HG03045 (cell line): ENCODE measurements around the gene AK9.
A peak's percentile ranks its signal among the peaks of the same experiment; 100 is the strongest.

ENCODE experiments used
- ATAC-seq: cut with Tn5 transposase; IDR thresholded peaks from one replicate; pipeline ENCODE4 v1.9.1; 2021; ENCODE audit warnings: mild to moderate bottlenecking, moderate library complexity; ENCODE audit not compliant: unreplicated experiment

Gene AK9

DNA sequence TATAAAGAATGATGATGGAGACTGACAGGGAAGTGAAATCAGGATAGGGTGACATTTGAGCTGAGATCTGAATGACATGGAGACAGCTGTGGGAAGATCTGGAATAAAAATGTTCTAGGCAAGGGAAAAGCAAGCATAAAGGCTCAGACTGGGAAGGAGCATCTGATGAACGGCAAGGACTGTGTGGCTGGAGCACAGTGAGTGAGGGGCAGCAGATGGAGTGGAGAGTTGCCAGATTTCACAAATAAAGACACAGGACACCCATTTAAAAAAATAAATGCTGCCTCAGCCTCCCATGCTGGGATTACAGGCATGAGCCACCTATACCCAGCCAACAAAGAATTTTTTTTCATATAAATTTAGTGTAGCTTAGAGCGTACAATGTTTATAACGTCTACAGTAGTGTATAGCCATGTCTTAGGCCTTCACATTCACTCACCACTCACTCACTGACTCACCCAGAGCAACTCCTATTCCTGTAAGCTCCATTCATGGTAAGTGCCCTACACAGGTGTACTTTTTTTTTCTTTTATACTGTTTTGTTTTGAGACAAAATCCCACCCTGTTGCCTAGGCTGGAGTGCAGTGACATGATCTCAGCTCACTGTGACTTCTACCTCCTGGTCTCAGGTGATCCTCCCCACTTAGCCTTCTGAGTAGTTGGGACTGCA is 205.6 kb downstream of the AK9 start:
- ATAC-seq: no peak

DNA sequence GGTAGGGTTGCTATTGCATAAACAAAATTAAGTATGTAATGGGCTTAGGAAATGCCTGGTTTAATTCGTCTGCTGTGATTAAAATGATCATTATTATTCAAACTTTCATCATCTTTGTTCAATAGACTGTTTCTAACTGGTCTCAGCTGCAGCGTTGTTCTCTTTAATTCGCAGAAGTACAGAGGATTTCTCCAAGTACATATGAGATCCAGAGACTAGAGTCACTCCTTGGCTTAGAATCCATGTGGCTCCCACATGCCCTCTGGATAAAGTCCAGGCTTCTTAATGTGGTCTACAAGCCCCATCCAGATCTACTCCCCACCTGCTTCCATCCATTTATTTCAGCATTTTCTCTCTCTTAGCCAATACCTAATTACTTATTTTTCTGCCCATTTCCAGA is 206.9 kb downstream of the AK9 start:
- ATAC-seq: no peak

DNA sequence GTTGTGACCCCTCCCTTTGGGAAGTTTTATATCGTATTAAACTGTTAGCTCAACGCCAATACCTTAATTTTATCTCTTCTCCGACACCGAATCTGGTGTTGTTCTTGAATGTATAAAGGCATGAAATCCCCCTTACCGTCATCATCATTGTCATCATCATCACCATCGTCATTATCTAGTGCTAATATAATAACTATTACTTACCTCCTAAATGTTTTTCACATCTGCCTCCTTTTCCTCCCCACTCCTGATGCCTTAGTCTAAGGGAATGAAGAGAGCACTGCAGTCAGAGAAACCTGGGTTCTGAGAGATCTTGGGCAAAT is 207.3 kb downstream of the AK9 start:
- ATAC-seq: peak; percentile 8

DNA sequence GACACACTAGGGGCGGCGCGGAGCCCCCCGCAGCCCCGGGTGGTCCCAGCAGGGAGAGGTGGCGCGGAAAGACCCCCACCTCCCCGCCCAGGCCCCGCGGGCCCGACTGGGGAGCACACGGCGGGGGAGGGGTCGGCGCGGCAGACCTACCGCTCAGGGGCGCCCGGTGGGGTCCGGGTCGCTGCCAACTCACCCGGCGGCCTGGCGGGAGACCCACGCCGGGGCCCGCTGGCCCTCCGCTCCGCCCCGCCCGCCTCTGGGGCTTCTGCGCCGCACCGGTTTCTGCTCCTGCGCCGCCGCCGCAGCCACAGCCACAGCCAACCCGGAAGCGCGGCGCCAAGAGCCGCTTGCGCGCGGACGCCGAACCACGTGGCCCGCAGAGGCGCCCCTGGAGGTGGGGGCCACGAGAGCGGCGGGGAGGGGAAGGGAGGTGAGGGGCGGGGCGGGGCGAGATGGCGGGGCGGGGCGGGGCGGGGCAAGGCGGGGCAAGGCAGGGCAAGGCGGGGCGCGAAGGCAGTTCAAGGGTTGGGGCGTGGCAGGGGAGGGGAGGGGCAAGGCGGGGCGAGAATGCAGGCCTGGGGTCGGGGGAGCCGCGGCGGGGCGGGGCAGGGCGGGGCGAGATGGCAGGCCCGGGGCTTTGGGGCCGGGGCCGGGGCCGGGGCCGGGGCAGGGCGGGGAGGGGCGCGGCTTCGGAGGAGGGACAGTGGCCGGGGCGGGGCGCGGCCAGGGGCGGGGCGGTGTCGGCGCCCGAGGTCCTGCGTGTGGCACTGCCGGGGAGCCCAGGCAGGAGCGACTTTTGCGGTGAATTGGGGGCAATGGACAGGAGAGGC is 207.9 kb downstream of the AK9 start, which contains the start of gene ZBTB24:
Gene ZBTB24 (minus strand): TSS at position 315 of the 830 bp plus-strand sequence. CDS start 1,193 bp downstream, outside the sequence.
- peak; percentile 92 for ATAC-seq

DNA sequence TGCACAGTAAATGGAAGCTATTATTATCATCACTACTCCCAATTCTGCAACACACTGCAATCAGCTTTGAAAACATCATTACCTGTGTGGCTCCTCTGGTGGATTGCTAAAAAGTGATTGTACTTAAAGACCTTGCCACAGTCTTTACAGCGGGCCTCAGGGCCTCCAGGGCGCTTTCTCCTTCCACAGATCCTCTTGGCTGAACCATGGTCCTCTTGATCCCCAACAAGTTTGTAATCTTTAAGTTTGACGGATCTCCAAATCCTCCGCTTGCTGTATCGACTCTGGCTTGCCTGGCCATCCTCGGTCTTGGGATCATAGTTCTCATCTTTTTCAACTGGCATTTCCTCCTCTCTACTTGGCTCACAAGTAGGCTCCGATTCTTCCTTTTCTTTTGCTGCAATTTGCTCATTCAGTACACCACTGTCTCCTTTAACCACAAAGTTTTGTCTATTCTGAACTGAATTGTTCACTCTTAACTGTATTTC is 210.0 kb downstream of the AK9 start:
- ATAC-seq: no peak

DNA sequence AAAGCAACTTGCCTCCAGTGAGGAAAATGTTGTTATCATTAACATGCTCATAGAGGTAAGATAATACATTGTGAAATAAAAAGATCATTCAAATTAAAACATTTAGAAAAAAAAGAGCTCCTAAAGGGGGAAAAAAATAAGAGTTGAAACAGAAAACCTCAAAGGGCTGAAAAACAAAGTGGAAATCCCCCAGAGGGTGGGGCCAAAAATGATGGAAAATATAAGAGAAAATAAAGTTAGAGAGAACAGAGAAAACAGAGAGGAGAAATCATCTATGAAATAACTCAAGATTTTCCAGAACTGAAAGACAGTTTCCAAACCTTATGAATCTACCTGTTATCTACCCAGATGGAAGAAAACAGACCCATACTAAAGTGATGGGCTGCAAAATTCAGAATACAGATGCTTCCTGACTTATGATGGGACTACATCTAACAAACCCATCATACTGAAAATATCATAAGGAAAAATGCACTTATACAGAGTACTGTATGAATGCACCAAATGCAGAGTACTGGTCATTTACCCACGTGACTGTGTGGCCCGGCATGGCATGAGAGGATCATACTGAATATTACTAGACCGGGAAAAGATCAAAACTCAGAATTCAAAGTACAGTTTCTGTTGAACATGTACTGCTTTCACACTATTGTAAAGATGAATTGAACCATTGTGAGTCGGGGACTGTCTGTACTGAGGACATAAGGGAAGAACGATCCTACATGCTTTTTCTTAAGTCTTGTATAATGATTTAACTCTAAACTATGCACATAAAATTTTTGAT is 212.0 kb downstream of the AK9 start:
- no peak for ATAC-seq

DNA sequence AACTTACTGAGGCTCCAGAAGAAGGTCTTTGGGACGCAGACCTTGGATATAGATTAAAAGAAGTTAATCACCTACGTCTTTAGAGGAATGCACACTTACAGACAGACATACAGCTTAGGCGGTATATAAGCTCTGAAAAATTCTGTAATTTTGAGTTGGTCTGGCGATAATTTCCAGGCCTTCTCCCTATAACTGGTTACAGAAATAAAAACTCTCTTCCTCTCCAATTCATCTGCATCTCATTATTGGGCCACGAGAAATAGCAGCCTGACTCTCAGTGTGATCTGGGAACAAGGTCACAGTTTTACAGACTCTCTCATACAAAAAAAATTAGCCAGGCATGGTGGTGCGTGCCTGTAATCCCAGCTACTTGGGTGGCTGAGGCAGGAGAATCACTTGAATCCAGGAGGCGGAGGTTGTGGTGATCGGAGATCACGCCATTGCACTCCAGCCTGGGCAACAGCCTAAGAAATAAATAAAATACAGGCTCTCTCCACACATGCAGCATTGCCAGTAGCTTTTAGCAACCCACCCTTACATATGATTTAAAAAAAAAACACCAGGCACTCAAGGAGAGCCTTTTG is 212.7 kb downstream of the AK9 start:
- ATAC-seq: no peak

DNA sequence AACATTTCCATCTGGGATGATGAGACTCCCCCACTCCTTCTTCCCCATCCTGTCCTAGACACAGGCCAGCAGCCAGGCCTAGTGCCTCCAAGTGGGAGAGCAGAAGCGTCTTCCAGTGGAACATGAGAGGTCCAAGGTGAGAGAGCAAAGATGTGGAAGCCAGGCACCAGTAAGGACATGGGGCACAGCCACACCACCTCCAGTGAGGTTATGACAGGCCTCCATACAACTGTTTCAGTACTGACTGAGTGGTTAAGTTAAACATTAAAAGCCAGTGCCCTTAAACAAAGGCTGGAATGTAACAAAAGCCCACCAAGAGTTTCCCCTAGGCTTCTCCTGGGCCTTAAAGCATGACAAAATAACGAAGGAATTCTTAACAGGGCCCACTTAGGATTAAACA is 213.3 kb downstream of the AK9 start:
- no peak for ATAC-seq

DNA sequence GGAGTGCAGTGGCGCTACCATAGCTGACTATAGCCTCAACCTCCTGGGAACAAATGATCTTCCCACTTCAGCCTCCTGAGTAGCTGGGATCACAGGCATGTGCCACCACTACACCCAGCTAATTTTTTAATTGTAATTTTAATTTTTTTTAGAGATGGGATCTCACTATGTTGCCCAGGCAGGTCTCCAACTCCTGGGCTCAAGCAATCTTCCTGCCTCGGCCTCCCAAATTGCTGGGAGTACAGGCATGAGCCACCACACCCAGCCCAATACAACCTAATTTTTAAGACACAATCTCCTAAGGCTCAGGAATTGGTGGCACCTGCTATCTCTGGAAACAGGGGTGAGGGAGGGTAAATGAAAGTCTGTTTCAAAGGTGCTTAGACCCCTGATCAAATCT is 213.8 kb downstream of the AK9 start:
- no peak for ATAC-seq

DNA sequence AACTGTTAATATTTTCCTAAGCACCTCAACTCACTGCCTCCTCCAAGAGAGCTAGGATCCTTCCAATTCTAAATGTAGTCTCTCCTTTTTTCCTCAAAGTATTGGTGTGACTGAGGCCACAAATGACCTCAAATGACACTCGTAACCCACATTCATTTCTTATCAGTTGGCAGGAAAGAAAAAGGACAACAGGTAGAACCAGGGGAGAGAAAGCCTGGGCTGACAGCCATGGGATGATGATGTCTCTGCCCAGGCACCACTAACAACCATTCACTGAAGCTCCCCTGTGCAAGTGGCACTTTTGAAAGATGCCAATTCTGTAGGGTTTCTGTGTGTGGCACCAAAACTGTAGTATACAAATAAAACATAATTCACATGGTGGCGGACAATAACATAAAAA is 215.4 kb downstream of the AK9 start:
- no peak for ATAC-seq

DNA sequence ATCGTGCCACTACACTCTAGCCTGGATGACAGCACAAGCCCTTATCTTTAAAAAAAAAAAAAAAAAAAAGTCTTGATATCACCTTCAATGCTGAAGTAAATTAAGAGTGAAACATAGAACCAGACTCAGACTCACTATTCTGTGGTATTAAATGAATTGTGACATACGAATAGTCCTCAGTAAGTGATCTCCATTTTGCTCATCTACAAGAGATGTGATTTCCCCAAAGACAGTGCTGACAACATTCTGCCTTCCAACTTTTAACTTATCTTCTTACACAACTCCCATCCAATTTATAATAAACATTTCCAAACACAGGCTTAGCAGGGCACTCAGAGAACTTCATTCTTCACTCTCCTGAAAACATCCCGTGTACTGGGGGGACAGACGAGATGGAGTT is 216.0 kb downstream of the AK9 start:
- no peak for ATAC-seq

DNA sequence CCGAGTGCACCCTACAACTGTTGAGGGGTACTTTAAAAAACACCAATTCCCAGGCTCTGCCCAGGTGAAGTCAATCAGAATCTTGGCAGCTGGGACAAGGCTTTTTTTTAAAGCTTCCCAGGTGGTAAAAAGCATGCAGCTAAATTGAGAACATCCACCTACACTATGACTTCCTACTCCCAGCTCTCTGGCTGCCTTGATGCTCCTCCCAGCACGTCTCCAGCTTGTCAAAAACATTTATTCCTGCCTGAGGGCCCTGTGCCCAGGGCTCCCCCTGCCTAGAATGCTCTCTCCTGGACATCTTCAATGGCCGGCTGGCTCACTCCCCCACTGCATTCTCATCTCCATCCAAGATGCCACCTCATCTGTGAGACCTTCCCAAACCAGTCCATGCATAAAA is 217.9 kb downstream of the AK9 start:
- ATAC-seq: no peak

DNA sequence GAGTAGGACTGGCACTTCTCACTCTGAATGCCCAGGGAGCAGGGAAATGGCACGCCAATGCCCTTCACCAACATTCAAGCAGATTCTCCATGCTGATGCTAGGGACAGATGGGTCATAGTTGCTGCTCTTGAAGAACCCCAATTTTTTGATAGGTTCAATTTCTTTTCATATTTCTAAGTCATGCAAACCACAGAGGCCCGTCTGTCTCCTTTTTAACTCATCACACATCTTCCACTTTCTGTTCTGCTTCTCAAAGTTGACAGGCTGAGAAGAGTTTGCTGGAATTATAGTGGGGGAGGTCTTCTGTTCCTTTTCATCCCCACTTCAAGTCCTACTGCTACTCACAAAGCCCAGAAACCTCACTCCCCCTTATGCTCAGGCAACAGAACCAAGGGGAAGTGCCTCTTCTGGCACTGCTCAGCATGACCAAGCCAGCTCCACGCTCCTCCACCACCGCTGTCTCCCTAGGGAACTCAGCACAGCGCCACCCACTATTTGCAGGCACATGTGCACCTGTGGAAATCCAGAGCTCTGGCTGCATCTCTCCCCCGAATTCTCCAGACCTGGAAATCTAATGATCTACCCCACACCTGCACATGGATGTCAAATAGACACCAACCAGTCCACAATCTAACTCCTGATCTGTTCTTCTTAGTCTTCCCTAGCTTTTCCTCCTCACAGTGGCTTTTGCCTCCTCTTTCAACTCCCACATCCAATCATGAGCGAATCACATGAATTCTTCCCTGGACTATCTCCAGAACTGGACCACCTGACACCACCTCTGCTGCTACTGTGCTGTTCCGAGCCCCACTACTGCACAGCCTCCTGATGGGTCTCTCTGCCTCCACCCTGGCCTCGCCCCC is 218.6 kb downstream of the AK9 start:
- peak; percentile 70 for ATAC-seq

DNA sequence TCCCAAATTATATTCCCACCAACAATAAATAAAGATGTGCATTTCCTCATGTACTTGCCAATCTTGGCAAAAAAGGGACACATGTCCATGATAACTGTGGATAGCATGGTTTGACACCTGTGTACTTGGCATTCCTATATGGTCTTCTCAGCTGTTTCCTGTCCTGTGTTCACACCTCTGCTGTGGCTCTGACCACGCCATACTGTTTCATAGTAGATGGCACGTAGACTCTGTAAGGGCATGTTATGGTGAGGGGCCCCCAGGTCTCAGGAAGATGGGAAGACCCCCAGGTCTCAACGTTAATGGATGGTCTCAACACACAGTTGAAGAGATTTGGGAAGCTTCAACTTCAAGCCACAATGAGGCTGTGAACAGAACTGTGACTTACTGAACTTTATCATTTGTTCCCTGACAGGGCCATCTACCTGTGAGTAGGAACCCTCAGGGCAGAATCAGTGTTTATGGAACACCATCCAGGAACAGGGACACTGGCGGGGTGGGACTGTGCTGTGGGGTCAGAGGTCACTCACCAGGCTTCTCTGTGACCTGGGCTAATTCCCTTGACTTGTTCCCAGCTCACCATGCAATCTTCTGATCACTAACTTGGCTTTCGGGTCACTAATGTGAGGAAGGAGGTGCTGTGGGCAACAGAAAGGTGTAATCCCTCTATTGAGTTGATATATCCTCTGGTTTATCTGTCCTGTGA is 219.7 kb downstream of the AK9 start:
- ATAC-seq: no peak

DNA sequence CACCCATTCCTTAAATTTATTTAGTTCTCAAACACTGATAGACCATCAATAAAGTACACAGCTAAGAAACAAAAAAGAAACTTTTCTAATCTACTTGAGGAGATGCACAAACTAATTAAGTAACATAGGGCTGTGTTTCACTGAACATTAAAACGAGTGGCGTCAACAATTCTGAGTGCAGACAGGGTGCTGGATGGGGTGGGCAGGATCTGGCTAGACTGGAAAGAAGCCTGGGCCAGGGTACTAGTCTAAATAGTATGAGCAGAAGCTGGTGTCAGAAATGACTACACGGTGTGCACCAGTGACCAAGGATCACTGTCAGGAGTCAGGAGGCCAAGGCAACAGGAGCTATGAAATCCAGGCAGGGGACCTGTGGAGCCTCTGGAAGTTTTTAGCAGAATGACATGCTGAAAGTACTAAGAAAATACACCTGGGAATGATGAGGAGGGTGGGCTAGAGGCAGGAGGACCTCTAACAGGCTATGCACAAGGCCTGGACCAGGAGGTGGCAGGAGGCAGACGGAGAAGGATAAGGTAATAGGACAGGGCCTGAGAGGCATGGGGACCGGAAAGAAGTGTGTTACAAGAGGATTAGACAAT is 221.3 kb downstream of the AK9 start:
- no peak for ATAC-seq

DNA sequence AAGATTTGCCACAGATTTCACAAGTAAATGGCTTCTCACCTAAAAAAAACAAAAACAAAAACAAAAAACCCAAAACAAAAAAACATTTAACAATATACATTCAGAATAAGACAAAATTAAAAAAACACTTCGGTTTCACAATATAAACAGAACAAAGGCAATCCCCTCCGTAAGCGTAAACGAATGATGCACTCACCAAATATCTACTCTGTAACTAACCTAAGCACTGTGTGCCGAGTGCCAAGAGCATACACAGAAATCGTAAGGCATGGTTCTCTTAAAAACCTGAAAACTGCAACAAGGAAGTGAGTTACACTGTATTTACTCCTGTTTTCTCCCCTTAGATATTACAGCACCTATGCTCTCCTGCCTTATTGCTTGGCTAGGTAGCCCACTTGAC is 223.3 kb downstream of the AK9 start:
- no peak for ATAC-seq

DNA sequence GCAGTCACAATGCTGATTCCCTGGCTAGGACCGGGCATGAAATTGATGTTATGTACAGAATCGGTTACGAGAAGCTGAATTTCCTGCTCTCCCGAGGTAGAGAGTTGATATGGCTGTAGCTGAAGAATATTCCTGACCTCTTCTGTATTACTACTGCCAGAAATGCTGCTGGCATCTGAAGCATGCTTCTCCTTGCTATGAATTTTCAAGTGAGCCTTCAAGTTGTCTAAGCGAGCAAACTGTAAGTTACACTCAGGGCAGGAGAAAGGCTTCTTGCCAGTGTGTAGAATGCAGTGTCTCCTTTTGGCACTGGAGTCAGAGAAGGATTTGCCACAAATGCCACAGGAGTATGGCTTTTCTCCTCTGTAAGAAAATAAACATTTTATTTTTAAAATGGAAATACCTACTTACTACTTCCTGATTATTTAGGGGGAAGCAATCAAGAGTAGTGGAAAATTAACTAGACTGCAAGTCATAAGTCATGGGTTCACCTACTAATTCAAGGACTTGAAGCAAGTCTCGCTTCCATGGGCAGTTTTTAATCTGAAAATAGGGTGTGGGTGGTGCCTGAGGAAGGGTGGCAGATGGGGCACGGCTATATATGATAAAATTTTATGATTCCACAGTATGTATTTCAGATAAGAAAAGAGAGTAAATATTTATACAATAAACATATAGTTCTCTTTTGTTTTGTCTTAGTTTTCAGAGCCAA is 224.6 kb downstream of the AK9 start:
- ATAC-seq: no peak

DNA sequence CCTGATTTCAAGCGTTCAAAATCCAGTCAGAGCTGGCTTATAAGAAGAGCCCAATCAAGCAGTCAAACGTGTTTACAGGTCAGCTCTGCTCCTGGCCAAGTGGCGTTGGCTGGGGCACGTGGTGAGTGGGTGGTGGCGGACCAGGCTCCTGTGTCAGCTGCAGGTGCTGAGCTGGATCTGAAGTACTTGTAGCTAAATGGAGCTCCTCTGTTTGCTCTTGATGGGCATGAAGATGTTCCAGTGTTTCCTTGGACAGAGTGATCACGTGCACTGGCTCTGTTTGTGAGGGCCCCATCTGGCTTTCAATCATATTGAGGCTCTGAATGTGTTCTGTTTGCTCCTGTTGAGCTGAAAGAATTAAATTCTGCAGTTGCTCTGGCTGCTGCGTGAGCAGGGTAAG is 225.2 kb downstream of the AK9 start:
- ATAC-seq: no peak
